ENCODE measurements around the gene EPC1.
"Not testable (repeated sequence)": the region's sequence is repeated elsewhere in the genome, so short reads cannot be mapped to it uniquely, and the experiment has no call there.

The EPC1 gene

GRCh38 chr10:32271617-32272016, 75.3 kb downstream of the EPC1 start:
- no peak for DNase-seq

- DNase-seq = no peak
Measured at GRCh38 chr10:32269343-32270100, 77.4 kb downstream of the EPC1 start.

GRCh38 chr10:32268788-32269187, 78.2 kb downstream of the EPC1 start:
- no peak for DNase-seq

GRCh38 chr10:32266979-32267378, 80.0 kb downstream of the EPC1 start:
- no peak for DNase-seq

GRCh38 chr10:32266566-32266965, 80.4 kb downstream of the EPC1 start:
- DNase-seq = no peak

GRCh38 chr10:32265756-32266155, 81.2 kb downstream of the EPC1 start:
- DNase-seq = no peak

- no peak for DNase-seq
Measured at GRCh38 chr10:32263300-32263699, 83.7 kb downstream of the EPC1 start.

- DNase-seq = no peak
Measured at GRCh38 chr10:32259551-32259950, 87.4 kb downstream of the EPC1 start.

- no peak for DNase-seq
Measured at GRCh38 chr10:32256613-32257437, 90.1 kb downstream of the EPC1 start.

GRCh38 chr10:32253821-32254220, 93.1 kb downstream of the EPC1 start:
- no peak for DNase-seq

- no peak for DNase-seq
Measured at GRCh38 chr10:32253276-32253675, 93.7 kb downstream of the EPC1 start.

- not testable (repeated sequence) for DNase-seq
Measured at GRCh38 chr10:32250489-32250888, 96.5 kb downstream of the EPC1 start.

GRCh38 chr10:32246685-32247084, 100.3 kb downstream of the EPC1 start:
- DNase-seq = no peak

- DNase-seq = no peak
Measured at GRCh38 chr10:32245760-32246159, 101.2 kb downstream of the EPC1 start.

GRCh38 chr10:32244421-32245207, 102.3 kb downstream of the EPC1 start:
- no peak for DNase-seq

- no peak for DNase-seq
Measured at GRCh38 chr10:32244011-32244410, 102.9 kb downstream of the EPC1 start.

GRCh38 chr10:32241946-32242345, 105.0 kb downstream of the EPC1 start:
- DNase-seq = no peak

- DNase-seq = no peak
Measured at GRCh38 chr10:32240471-32240870, 106.5 kb downstream of the EPC1 start.

- DNase-seq = no peak
Measured at GRCh38 chr10:32239769-32240168, 107.2 kb downstream of the EPC1 start.

GRCh38 chr10:32237644-32238345, 109.2 kb downstream of the EPC1 start:
- no peak for DNase-seq

GRCh38 chr10:32234471-32234870, 112.5 kb downstream of the EPC1 start:
- no peak for DNase-seq

GRCh38 chr10:32233375-32233774, 113.6 kb downstream of the EPC1 start:
- not testable (repeated sequence) for DNase-seq

GRCh38 chr10:32232378-32232777, 114.6 kb downstream of the EPC1 start:
- no peak for DNase-seq

Measured in T1000 (cell line).